Hair follicle dermal papilla cell (primary cell): ENCODE results near the gene PIGH. TPM values are rescaled to one million over a fixed set of nuclear protein-coding genes. Genes with fewer than 3 reads are reported as not detected.

Experiments
- small RNA-seq: library from RNA; depleted of rRNA; stranded (forward); fragments of <200 nt; gene quantifications from one replicate; pipeline ENCODE3, GENCODE V24; 2012
- total RNA-seq: library from RNA; depleted of rRNA; stranded (reverse); fragments of >200 nt; gene quantifications from 2 replicates; pipeline ENCODE4 v1.2.3, GENCODE V29; 2012

PIGH gene
- 14.8 TPM in 2 replicates for total RNA-seq

DNA sequence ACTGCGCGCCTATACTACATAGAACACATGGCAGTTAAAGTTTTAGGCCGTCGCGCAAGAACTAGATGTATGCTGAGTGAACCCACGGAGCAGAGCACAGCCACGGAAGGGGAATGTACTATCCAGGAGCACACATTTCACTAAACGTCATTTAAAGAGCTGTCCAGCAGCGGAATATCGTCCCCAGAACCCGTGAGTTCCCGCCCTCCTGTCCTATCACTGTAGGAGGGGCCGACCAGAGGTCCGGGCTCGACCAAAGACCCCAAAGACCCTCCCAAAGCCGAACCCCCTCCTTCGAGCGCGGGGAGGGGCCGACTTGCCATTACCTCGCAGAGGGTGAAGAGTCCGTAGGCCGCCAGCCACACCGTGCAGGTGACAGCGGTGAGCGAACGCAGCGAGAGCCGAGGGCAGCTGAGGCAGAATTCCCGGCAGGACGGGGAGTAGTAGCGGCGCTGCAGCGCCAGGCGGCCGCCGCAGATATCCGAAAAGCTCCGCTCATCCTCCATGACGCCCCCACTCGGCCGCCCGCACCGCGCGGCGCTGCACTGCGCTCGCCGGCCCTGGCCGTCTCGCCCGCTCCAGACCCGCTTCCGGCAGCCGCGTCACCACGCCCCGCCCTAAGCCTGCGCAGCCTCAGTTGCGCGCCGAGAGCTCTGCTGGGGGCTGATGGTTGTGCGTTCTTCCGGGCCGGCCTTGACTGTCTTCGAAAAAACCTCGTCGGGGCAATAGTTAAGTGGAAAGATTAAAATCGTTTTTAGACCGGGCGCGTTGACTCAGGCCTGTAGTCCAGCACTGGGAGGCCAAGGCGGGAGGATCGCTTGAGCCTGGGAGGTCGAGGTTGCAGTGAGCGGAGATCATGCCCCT, at the start of gene PIGH:
Gene PIGH (minus strand): TSS at position 571 of the 864 bp plus-strand sequence. CDS start 65 bp downstream, at position 506.

DNA sequence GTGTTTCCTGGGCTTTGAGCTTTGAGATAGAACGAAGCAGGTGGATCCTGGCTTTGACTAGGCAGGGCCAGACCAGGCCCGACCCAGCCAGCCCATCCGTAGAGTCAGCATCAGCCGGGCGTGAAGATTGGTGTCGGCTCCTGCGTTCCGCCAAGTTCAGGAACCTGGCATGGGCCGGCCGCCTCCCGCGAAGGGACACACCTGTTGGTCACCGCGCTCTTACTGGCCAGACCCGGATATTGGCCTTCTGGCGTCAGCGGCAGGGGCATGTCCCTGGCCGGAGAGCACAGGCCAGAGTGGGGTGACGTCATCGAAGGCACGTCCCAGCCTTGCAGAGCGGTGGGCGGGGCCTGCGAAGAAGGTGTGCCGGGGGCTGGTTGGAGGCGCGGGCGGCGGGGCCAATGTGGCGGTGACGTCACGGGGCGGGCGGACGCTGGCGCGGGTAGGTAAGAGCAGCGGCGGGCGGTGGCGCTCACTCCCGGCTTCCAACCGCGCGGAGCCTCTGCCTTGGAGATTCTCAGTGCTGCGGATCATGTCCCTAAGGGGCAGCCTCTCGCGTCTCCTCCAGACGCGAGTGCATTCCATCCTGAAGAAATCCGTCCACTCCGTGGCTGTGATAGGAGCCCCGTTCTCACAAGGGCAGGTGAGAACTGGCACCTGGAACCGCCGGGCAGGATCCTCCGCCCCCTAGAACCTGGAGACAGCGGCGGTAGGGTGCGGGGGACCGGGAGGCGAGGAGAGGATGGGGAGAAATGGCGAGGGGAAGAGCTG, 19.6 kb upstream of the PIGH start, which contains the start of gene ARG2:
Gene ARG2 (plus strand): TSS at position 475 of the 771 bp plus-strand sequence. CDS start 58 bp downstream, at position 533.

Small RNAs within 50 kb of the gene (small RNA-seq; reads per million reads assigned to genes)
- not detected for gene AL132640.3
- gene RF00019: not detected

Other genes starting within 250 kb of the PIGH start
- gene ATP6V1D, start 240.5 kb downstream of the PIGH start, total RNA-seq: 82.0 and 83.9 TPM in 2 replicates
- gene EIF2S1, start 239.9 kb downstream of the PIGH start, total RNA-seq: 110 and 122 TPM in 2 replicates
- gene PLEK2, start 188.1 kb downstream of the PIGH start, total RNA-seq: 1.9 and 2.6 TPM in 2 replicates
- 1.6 and 1.8 TPM in 2 replicates for gene TMEM229B, start 111.5 kb downstream of the PIGH start, total RNA-seq
- 0.32 and 1.8 TPM in 2 replicates for gene PLEKHH1, start 67.0 kb downstream of the PIGH start, total RNA-seq
- 5.3 and 5.7 TPM in 2 replicates for gene ARG2, start 19.7 kb upstream of the PIGH start, total RNA-seq
- 49.2 and 52.5 TPM in 2 replicates for gene VTI1B, start 74.4 kb upstream of the PIGH start, total RNA-seq
- 91.7 and 103 TPM in 2 replicates for gene RDH11, start 95.5 kb upstream of the PIGH start, total RNA-seq
- gene RDH12, start 101.6 kb upstream of the PIGH start, total RNA-seq: not detected in 2 replicates
- gene ZFYVE26, start 216.3 kb upstream of the PIGH start, total RNA-seq: 31.8 and 41.5 TPM in 2 replicates
- 14.1 and 23.4 TPM in 2 replicates for gene RAD51B, start 219.5 kb upstream of the PIGH start, total RNA-seq